ENCODE results near the gene SLFNL1.

Gene SLFNL1

GRCh38 chr1:41019353-41019745 is 2.2 kb downstream of the SLFNL1 start:
- no peak for DNase-seq

DNA sequence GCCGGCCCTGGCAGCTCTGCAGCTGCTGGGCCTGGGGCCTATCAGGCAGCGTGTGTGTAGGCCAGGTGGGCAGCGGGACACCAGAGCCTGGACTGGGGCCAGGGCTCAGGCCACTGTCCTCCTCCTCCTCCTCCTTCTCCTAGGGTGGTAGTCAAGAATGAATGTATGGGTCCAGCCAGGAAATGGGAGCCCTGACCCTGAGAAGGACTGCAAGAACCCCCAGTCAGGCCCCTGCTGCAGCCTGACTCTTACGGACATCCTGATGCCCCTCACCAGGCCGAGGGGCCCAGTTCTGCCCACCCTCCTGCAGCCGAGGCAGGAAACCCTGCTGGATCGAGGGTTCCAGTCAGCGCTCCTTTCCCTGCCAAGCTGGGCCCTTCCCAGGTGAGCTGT is 3.5 kb downstream of the SLFNL1 start:
- DNase-seq: no peak

DNA sequence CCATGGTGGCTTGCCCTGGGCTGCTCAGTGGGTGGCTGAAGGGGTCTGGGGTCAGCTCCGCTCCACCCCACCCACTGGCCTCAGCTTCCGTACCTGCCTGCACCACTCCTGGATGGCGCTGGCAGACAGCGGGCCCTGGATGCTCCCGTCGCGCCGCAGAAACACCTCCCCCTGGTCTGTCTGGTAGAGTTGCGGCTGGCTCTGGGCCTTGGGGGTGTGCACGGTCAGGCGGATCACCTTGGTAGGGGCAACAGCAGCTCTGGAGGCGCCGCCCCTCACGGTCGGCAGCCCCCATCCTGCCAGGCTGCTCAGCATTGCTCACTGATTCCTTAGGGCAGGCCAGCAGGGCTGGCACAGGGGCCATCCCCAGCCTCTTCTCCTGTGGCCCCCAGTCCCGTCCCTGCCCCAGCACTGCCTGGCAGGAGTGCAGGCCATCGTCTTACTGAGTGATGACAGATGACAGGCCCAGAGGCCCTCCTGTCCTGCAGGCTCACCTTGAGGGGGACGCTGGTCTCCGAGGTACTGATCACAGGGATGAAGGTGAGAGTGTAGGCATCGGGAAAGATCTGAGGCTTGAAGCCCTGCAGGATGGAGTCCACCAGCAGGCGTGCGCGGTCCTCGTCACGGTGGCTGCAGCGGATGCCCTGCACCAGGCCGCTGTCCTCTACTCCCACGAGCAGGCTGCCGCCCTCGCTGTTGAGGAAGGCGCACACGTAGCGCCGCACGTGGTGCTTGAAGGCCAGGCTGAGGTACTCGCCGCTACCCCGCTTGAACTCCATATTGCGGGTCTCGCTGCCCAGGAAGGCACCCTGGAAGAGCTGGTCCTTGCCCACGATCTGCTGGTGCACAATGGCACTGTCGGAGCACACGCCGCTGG is 4.1 kb downstream of the SLFNL1 start:
- no peak for DNase-seq

- no peak for DNase-seq
Measured at GRCh38 chr1:41015897-41016470, 5.5 kb downstream of the SLFNL1 start.

GRCh38 chr1:41015281-41015896 is 6.1 kb downstream of the SLFNL1 start:
- no peak for DNase-seq

GRCh38 chr1:41014871-41015270 is 6.7 kb downstream of the SLFNL1 start:
- DNase-seq: no peak

GRCh38 chr1:41013796-41014195 is 7.7 kb downstream of the SLFNL1 start:
- DNase-seq: no peak

GRCh38 chr1:41013024-41013423 is 8.5 kb downstream of the SLFNL1 start:
- no peak for DNase-seq

GRCh38 chr1:41010345-41010744 is 11.2 kb downstream of the SLFNL1 start:
- no peak for DNase-seq

GRCh38 chr1:41009466-41009865 is 12.1 kb downstream of the SLFNL1 start:
- no peak for DNase-seq

DNA sequence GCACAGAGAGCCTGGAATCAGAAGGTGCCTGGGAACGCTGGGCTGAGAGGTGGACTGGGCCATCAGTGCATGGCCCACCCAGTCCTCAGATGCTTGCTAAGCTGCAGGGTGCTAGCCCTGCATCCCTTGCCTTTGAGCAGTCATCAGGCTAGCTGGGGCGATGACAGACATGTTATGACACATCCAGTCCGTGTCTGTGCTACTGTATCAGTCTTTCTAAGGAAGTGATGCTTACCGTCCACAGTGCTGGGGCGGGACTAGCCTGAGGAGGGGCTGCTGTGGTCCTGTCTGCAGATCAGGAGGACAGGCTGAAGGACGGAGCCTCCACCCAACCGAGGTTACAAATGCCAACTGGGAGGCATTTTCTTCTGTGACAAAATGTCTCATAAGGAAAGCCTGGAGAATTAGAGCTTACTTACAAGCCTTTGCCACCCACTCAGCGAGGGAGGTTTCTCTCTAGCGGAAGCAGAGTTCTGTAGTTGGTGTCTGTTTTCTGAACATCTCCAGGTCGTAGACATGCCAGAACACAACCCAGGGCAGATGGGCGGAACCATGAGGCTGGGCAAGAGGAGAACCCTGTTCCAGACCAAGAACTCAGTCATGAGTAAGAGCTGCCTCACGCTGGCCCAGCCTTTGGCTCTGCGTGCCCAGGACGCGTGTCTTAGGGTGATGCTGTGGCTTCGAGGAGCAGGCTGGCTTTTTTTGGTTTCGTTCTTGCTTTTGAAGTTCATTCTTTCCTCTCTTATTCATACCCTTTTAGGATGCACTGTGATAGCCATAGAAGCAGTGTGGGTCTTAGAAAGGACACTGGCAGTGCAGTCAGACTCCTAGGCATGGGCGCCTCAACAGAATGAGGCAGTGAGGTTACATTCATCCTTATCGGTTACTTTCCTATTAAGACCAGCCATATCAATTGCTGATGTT is 14.3 kb downstream of the SLFNL1 start:
- DNase-seq: no peak

DNA sequence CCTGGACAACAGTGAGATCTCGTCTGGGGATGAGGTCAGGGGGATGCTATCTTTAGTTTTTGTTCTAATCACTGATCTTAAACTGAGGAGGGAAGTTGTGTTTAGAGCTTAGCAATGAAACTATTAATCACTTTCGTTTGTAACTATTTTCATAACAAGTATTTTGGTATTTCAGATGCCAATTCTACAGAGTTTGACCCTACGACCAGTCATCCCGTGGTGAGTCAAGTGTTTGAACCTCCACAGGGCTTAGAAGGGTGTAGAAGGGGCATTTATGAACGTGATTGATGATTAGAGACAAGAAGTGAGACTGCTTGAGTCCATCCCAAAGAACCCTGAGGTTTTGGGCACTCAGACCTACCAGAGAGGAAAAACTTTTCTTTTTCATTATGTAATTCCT is 15.6 kb downstream of the SLFNL1 start:
- no peak for DNase-seq

DNA sequence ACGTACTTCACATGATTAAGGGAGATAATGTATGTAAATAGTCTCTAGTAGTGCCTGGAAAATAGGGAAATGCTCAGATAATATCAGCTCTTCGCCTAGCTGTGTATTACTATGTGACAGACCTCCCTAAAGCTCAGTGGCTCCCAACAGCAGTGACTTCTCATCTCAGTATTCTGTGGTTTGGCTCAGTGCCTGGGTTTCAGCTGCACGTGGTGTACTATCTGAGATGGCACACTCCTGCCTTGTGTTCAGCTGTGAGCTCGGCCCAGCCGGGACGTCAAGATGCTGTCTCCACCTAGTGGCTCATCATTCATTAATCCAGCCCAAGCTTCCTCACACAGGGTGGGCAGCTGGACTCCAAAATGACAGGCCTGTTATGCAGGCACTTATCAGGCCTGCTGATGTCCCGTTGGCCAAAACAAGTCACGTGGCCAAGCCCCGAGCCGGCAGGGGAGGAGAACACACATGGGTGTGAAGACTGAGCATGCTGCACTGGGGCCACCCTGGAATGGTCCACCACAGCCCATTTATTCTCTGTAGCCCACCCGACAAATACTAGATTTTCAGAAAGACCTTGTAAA is 17.8 kb downstream of the SLFNL1 start:
- DNase-seq: peak; percentile 78 to 93

GRCh38 chr1:41003127-41003639 is 18.3 kb downstream of the SLFNL1 start:
- DNase-seq: no peak

GRCh38 chr1:40998668-40999067 is 22.9 kb downstream of the SLFNL1 start:
- no peak for DNase-seq

GRCh38 chr1:40997096-40997495 is 24.4 kb downstream of the SLFNL1 start:
- DNase-seq: no peak

DNA sequence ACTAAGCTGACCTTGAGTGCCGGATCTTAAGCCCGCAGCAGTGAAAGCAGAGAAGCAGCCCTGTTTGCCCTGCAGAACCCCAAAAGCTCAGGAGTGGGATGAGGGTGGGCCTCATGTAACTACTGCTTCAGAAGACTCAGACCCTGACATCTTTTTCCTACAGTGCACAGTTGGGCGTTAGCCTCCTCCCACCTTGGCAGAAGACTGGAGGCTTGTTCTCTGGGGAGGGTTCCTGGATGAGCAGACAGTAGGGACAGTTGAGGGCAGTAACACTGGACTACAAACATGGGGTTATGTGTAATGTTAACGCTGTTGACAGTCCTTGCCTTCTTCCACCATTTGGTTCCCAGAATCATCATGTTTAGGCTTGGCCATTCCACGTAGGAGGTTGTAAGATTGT is 32.5 kb downstream of the SLFNL1 start:
- DNase-seq: no peak

DNA sequence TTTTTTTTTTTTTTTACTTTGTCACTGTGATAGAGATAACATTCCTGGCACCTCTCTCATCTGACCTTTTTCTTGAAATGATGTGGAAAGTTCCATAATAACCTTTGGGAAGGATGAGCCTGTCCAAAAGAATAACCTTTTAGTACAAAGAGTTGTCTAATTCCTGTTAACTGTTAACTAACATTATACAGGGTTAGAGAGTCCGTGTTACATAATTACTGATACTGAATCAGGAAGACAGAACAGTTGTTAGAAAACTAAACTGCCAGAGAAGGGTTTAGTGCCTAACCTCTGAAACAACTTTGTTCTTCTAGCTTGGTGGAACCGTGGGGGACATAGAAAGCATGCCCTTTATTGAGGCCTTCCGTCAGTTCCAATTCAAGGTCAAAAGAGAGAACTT is 33.2 kb downstream of the SLFNL1 start:
- no peak for DNase-seq

DNA sequence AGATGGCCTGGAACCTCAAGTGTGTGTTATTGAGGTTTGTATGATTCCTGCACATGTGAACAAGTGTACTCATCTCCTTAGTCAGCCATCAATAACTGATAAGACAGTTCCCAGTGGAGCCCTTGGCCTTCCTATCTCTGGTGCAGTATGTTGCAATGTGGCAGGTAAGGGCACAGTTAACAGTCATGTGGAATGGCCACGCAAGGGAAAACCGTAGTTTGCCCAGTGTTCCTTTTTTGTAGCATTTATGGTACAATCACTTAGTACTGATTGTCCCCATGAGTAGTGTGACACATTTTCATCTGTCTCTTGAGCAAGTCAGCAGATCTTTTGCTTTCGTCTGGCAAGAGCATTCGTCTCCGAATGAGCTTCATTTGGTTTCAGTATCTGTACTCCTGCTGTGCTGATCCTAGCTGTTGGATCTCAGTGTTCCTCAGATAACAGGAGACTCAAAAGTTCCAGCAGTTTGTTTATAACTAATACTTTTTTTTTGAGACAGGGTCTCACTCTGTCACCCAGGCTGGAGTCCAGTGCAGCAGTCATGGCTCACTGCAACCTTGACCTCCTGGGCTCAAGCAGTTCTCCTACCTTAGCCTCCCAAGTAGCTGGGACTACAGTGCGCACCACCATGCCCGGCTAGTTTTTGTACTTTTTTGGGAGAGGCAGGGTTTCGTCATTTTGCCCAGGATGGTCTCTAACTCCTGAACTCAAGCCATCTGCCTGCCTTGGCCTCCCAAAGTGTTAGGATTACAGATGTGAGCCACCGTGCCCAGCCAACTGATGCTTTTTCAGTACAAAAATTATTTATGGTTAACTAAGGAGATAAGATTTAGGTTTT is 33.9 kb downstream of the SLFNL1 start:
- DNase-seq: no peak

GRCh38 chr1:40986956-40987355 is 34.6 kb downstream of the SLFNL1 start:
- DNase-seq: no peak

GRCh38 chr1:40986328-40986783 is 35.2 kb downstream of the SLFNL1 start:
- no peak for DNase-seq

All from SW 1271 (cell line).